Endothelial cell of umbilical vein (primary cell): ENCODE data around the gene EPB41L3. TPM values are rescaled to one million over a fixed set of nuclear protein-coding genes. Genes with fewer than 3 reads are reported as not detected.

Experiments used
- BruUV-seq: library from RNA; stranded (reverse); fragments of 400-500 nt; replicated peaks from 2 replicates; lab custom pipeline; 2021; lab: Mats Ljungman, UMichigan
- CTCF ChIA-PET: fragments of 300-600, 350-600 bp; sonication (Branson Sonifier 250); formaldehyde crosslinking; loops from one replicate; lab custom pipeline; 2021; ENCODE audit warnings: antibody characterized with exemption, inconsistent platforms; lab: Charles Lee
- POLR2A ChIA-PET: fragments of 300-600, 350-600 bp; sonication (Branson Sonifier 250); formaldehyde crosslinking; loops from one replicate; lab custom pipeline; 2021; ENCODE audit warnings: antibody characterized with exemption, inconsistent platforms; lab: Charles Lee
- DNase-seq: peaks from one replicate; pipeline ENCODE4 v3.0.0-alpha.2; 2011; ENCODE audit warnings: low read depth, low spot score
- FAIRE-seq: peaks from 2 replicates; lab custom pipeline; 2011; peaks lifted over from hg19 to GRCh38; lab: Jason Lieb, UNC
- H2AFZ ChIP-seq: 2 replicates; pipeline ENCODE4 v1.6.0; 2012; ENCODE audit warnings: low read depth, low read length, control low read depth, inconsistent platforms
- H3K27ac ChIP-seq: 2 replicates; pipeline ENCODE4 v1.5.1; 2011; ENCODE audit warnings: low read depth, mild to moderate bottlenecking, control low read depth, low read length, moderate library complexity; ENCODE audit not compliant: insufficient read depth
- H3K27me3 ChIP-seq, 2 experiments: 2 replicates each; pipeline versions ENCODE4 v1.6.0 to v1.6.1; 2011; ENCODE audit warnings: low read length in 2 of 2, mixed read lengths in 1 of 2; ENCODE audit not compliant: control insufficient read depth in 2 of 2, insufficient read depth in 2 of 2
- H3K36me3 ChIP-seq, 2 experiments: 2 replicates in 1 of 2; 3 replicates in 1 of 2; pipeline ENCODE4 v1.5.1; 2011; ENCODE audit warnings: low read length in 2 of 2, mild to moderate bottlenecking in 1 of 2, moderate library complexity in 1 of 2; ENCODE audit not compliant: control insufficient read depth in 2 of 2, insufficient read depth in 2 of 2; ENCODE audit errors: extremely low read depth in 1 of 2
- H3K4me1 ChIP-seq: 3 replicates; pipeline ENCODE4 v1.5.1; 2011; ENCODE audit warnings: mild to moderate bottlenecking, low read length; ENCODE audit not compliant: control insufficient read depth, insufficient read depth; ENCODE audit errors: extremely low read depth
- H3K4me2 ChIP-seq: 2 replicates; pipeline ENCODE4 v1.6.1; 2011; ENCODE audit warnings: low read length, control low read depth, mixed read lengths; ENCODE audit not compliant: insufficient read depth
- H3K4me3 ChIP-seq, 3 experiments: fragments of 200-600 bp in 1 of 3; sonication (generic), shearing (Covaris generic) in 1 of 3; replicated peaks in 1 of 3; 2 replicates each; pipeline ENCODE4 v1.5.1; 2011 to 2016; ENCODE audit warnings: control low read depth in 3 of 3, low read length in 3 of 3, mild to moderate bottlenecking in 2 of 3, inconsistent platforms in 1 of 3, low read depth in 1 of 3, moderate library complexity in 1 of 3; ENCODE audit not compliant: insufficient read depth in 1 of 3
- H3K79me2 ChIP-seq: 2 replicates; pipeline ENCODE4 v1.6.0; 2012; ENCODE audit warnings: low read length, inconsistent platforms; ENCODE audit not compliant: control insufficient read depth, insufficient read depth
- H3K9ac ChIP-seq: replicated peaks from 2 replicates; pipeline ENCODE3; 2011; ENCODE audit warnings: low read length, control low read depth; ENCODE audit not compliant: insufficient read depth; ENCODE audit errors: extremely low read depth
- H3K9me1 ChIP-seq: replicated peaks from 3 replicates; pipeline ENCODE4 v1.6.0; 2011; ENCODE audit warnings: mild to moderate bottlenecking, low read length; ENCODE audit not compliant: control insufficient read depth, insufficient read depth; ENCODE audit errors: extremely low read depth
- H3K9me3 ChIP-seq: replicated peaks from 2 replicates; pipeline ENCODE4 v1.5.1; 2012; ENCODE audit warnings: low read length, inconsistent platforms; ENCODE audit not compliant: control insufficient read depth, insufficient read depth
- H4K20me1 ChIP-seq: replicated peaks from 2 replicates; pipeline ENCODE3; 2011; ENCODE audit warnings: mild to moderate bottlenecking, low read length; ENCODE audit not compliant: control insufficient read depth, insufficient read depth; ENCODE audit errors: extremely low read depth
- CTCF ChIP-seq, 2 donors: IDR thresholded peaks; 1 replicate in 1 of 2; 2 replicates in 1 of 2; pipeline ENCODE4 v1.5.1; 2011; ENCODE audit warnings: low read length in 2 of 2, mild to moderate bottlenecking in 2 of 2, moderate library complexity in 2 of 2, control low read depth in 1 of 2, inconsistent platforms in 1 of 2, low read depth in 1 of 2; ENCODE audit not compliant: insufficient read depth in 1 of 2; ENCODE audit errors: extremely low read depth in 1 of 2
- EZH2 ChIP-seq: IDR thresholded peaks from 2 replicates; pipeline ENCODE4 v1.6.1; 2012; ENCODE audit warnings: borderline replicate concordance, low read depth, mild to moderate bottlenecking, moderate library complexity, low read length, inconsistent platforms; ENCODE audit not compliant: severe bottlenecking
- FOS ChIP-seq: IDR thresholded peaks from 2 replicates; pipeline ENCODE4 v1.6.1; 2011; ENCODE audit warnings: mild to moderate bottlenecking, low read length, moderate library complexity, borderline replicate concordance; ENCODE audit not compliant: insufficient read depth
- GATA2 ChIP-seq: IDR thresholded peaks from 2 replicates; pipeline ENCODE4 v1.7.0; 2011; ENCODE audit warnings: low read depth, mild to moderate bottlenecking, moderate library complexity, mixed read lengths, low read length; ENCODE audit not compliant: insufficient read length, insufficient read depth
- JUN ChIP-seq: IDR thresholded peaks from 2 replicates; pipeline ENCODE4 v1.6.1; 2011; ENCODE audit warnings: borderline replicate concordance, low read depth; ENCODE audit not compliant: insufficient read length, insufficient read depth
- MYC ChIP-seq: IDR thresholded peaks from one replicate; pipeline ENCODE4 v1.6.1; 2011; ENCODE audit warnings: mild to moderate bottlenecking, low read depth, low read length
- POLR2A ChIP-seq: IDR thresholded peaks from 2 replicates; pipeline ENCODE4 v1.6.1; 2012; ENCODE audit warnings: low read depth, mild to moderate bottlenecking, control low read depth, low read length
- POLR2AphosphoS5 ChIP-seq: IDR thresholded peaks from 2 replicates; pipeline ENCODE4 v1.6.1; 2012; ENCODE audit warnings: low read depth, mild to moderate bottlenecking, control low read depth, low read length, moderate library complexity; ENCODE audit not compliant: insufficient read depth
- dilution Hi-C: fragments of 300-500 bp; cut with MboI; formaldehyde crosslinking; loops from one replicate; pipeline ENCODE4 v1.15.0; 2019; ENCODE audit warnings: low sequenced_read_pairs; ENCODE audit not compliant: extremely low pct_ligation_motif_present
- intact Hi-C: fragments of 100-400 bp; cut with micrococcal nuclease; formaldehyde crosslinking; loops from one replicate; pipeline ENCODE4 v1.10.0; 2022
- polyA plus RNA-seq, 4 experiments: library from polyadenylated mRNA; depleted of rRNA in 3 of 4; stranded (reverse) in 3 of 4; unstranded in 1 of 4; fragments of >200 nt; gene quantifications; 2 replicates each; pipeline versions ENCODE4 v1.2.1 to v1.2.3, GENCODE V29; 2011 to 2012; ENCODE audit warnings: missing spikeins in 1 of 4
- total RNA-seq: library from RNA; stranded (reverse); gene quantifications from 2 replicates; pipeline ENCODE4 v1.2.3, GENCODE V29; 2021
- TF ChIP-seq, protein P1 (sequence below): IDR thresholded peaks from 2 replicates; pipeline ENCODE4 v1.6.1; 2011; ENCODE audit not compliant: insufficient read depth, insufficient read length

EPB41L3 gene
- total and polyA plus RNA-seq, 2 donors (not counting 3 experiments of a cell fraction or from before 2014, with no cell fraction given) = 38.9 to 114 TPM

- POLR2A ChIA-PET = no interaction called here
- H3K4me1 ChIP-seq = no peaks in the 10 kb centered on the region
- no peak for FAIRE-seq
- H3K4me3 ChIP-seq = no peak overlapping the region
- no peak overlapping the region for H2AFZ ChIP-seq
- H3K9ac ChIP-seq = no peak overlapping the region
- H3K79me2 ChIP-seq = peaks cover 66% of the 10 kb centered on the region
- H3K9me1 ChIP-seq = no peaks in the 10 kb centered on the region
- H3K36me3 ChIP-seq = no peaks in the 10 kb centered on the region
- no TSS peak for BruUV-seq
- peak; percentile 46 for DNase-seq
- CTCF ChIA-PET = interaction anchor here (0.9 to 3.1 kb wide), 9 partner anchors 9 to 56 kb away, joined by 3 to 15 read pairs (median 5); no protein-coding TSS in a partner anchor
- TF ChIP-seq FOS (no peak), JUN (no peak), CTCF (IDR thresholded peaks at IDR 0.05; ENCODE audit: extremely low read depth in 1 of 2, insufficient read depth in 1 of 2, low read depth in 1 of 2, low read length in 2 of 2) (no peak), POLR2A (no peak), POLR2AphosphoS5 (no peak), GATA2 (no peak), MYC (no peak), EZH2 (no peak)
- TF ChIP-seq, protein P1, sequence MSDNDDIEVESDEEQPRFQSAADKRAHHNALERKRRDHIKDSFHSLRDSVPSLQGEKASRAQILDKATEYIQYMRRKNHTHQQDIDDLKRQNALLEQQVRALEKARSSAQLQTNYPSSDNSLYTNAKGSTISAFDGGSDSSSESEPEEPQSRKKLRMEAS = no peak
- no peaks in the 10 kb centered on the region for H4K20me1 ChIP-seq
- H3K27ac ChIP-seq = no peak overlapping the region
- dilution Hi-C loops (no loop called here), intact Hi-C loops (no loop called here)
- H3K4me2 ChIP-seq = no peak overlapping the region
- H3K9me3 ChIP-seq = no peaks in the 10 kb centered on the region
- no peaks in the 10 kb centered on the region for H3K27me3 ChIP-seq
Observed at GRCh38 chr18:5490753-5491480, 52.9 kb downstream of the EPB41L3 start.
